Activated CD8-positive, alpha-beta T cell treated with anti-CD3 and anti-CD28 coated beads, Interleukin-2, amount 10 ng/mL, durations not matched to agents 7 days and 5 days (primary cell): ENCODE results near the gene TMEM86A. TPM values are rescaled to one million over a fixed set of nuclear protein-coding genes. Genes with fewer than 3 reads are reported as not detected.

Experiments
- ATAC-seq: fragments of 150-1000 bp; cut with Tn5 transposase; one replicate; pipeline ENCODE4 v1.10.0; 2021; ENCODE audit warnings: moderate library complexity
- CTCF ChIA-PET: fragments of 350-600 bp; sonication (Branson Sonifier 250); formaldehyde crosslinking; loops from one replicate; lab custom pipeline; 2021; ENCODE audit warnings: antibody characterized with exemption; lab: Charles Lee
- POLR2A ChIA-PET: fragments of 350-600 bp; sonication (Branson Sonifier 250); formaldehyde crosslinking; loops from one replicate; lab custom pipeline; 2021; ENCODE audit warnings: antibody characterized with exemption; lab: Charles Lee
- DNase-seq: peaks from one replicate; pipeline ENCODE4 v3.0.0-alpha.2; 2020
- H3K27ac Mint-ChIP-seq: one replicate; pipeline ENCODE4 v1.8.0; 2021; ENCODE audit warnings: mild to moderate bottlenecking, mixed read lengths
- H3K27me3 Mint-ChIP-seq: one replicate; pipeline ENCODE4 v1.8.0; 2021; ENCODE audit warnings: low read depth, mixed read lengths
- H3K36me3 Mint-ChIP-seq: one replicate; pipeline ENCODE4 v1.8.0; 2021; ENCODE audit warnings: low read depth, mixed read lengths
- H3K4me1 Mint-ChIP-seq: one replicate; pipeline ENCODE4 v1.8.0; 2021; ENCODE audit warnings: low read depth, mixed read lengths
- H3K4me3 Mint-ChIP-seq: one replicate; pipeline ENCODE4 v1.8.0; 2021; ENCODE audit warnings: mild to moderate bottlenecking, mixed read lengths
- H3K9me3 Mint-ChIP-seq: one replicate; pipeline ENCODE4 v1.8.0; 2022; ENCODE audit warnings: mixed read lengths; ENCODE audit not compliant: insufficient read depth
- total RNA-seq, 2 experiments: library from RNA; stranded (reverse); gene quantifications; one replicate each; pipeline ENCODE4 v1.2.3, GENCODE V29; 2021

TMEM86A gene
- total RNA-seq, 2 experiments from 2014 or later, result 0.26 to 0.52 TPM

DNA sequence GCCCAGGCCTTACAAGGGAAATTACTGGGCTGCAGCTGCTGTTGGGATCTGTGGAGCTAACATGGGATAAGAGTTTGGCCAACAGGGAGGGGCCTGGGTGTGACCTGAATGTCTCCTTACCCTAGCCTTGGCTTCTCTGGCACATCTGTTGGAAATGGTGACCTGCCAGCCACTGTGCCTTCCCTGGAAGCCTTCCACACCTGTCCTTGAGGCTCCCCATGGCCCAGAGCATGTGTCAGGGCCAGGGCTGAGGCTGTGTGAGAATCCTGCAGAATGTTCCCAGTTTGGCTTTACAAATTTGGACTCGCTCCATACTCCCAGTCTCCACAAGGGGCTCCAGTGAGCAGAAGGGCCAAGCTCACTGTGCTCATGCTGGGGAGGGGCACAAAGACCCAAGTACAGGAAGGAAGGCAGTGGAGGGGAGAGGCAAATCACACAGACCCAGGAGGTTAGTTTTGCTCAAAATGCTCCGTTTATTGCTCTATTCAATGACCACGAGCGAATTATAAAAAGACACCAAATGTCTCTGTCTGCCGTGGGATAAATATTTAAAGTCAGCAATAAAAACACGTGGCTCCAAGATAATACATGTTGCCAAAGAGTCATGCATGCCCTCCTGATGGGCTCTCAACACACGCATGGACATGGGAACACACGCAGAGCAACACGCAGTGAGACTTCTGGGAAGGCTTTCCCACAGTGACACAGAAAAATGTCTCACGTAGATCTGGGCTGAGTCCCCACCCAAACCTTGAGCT is 29.1 kb downstream of the TMEM86A start:
- ATAC-seq (peak; percentile 72), DNase-seq (peak; percentile 56)
- Mint-ChIP-seq H3K4me3 (no peak overlapping the region), H3K27ac (no peak overlapping the region), H3K27me3 (peaks cover 2% of the 10 kb centered on the region), H3K4me1 (peaks cover 8% of the 10 kb centered on the region), H3K9me3 (no peaks in the 10 kb centered on the region), H3K36me3 (no peaks in the 10 kb centered on the region)
- ChIA-PET CTCF (interaction anchor here (0.5 to 6.0 kb wide), 21 partner anchors 11 to 483 kb away, joined by 3 to 50 read pairs (median 3); partner anchors contain the start of gene TSG101), POLR2A (no interaction called here)

- H3K36me3 Mint-ChIP-seq, result no peaks in the 10 kb centered on the region
- H3K4me1 Mint-ChIP-seq, result peaks cover 8% of the 10 kb centered on the region
- POLR2A ChIA-PET, result no interaction called here
- CTCF ChIA-PET, result interaction anchor here (0.9 to 6.0 kb wide), 12 partner anchors 11 to 202 kb away, joined by 3 to 50 read pairs (median 3); partner anchors contain the start of gene TSG101
- no peak for ATAC-seq
- no peaks in the 10 kb centered on the region for H3K9me3 Mint-ChIP-seq
- peaks cover 2% of the 10 kb centered on the region for H3K27me3 Mint-ChIP-seq
- H3K27ac Mint-ChIP-seq, result no peak overlapping the region
- DNase-seq, result no peak
- H3K4me3 Mint-ChIP-seq, result no peak overlapping the region
Observed at GRCh38 chr11:18728658-18729057, 30.1 kb downstream of the TMEM86A start.

- H3K36me3 Mint-ChIP-seq, result no peaks in the 10 kb centered on the region
Observed at GRCh38 chr11:18729426-18729825, 30.8 kb downstream of the TMEM86A start.

GRCh38 chr11:18730020-18730419 is 31.4 kb downstream of the TMEM86A start:
- Mint-ChIP-seq H3K4me1 (peaks cover 8% of the 10 kb centered on the region), H3K4me3 (no peak overlapping the region), H3K27ac (no peak overlapping the region), H3K36me3 (no peaks in the 10 kb centered on the region), H3K9me3 (no peaks in the 10 kb centered on the region), H3K27me3 (no peaks in the 10 kb centered on the region)
- ATAC-seq, result no peak
- ChIA-PET CTCF (interaction anchor here (1.9 to 6.0 kb wide), 4 partner anchors 8 to 190 kb away, joined by 7 to 50 read pairs (median 32); no protein-coding TSS in a partner anchor), POLR2A (no interaction called here)
- no peak for DNase-seq

More at GRCh38 chr11:18729426-18729825, 30.8 kb downstream of the TMEM86A start:
- Mint-ChIP-seq H3K4me3 (no peak overlapping the region), H3K9me3 (no peaks in the 10 kb centered on the region), H3K4me1 (peaks cover 8% of the 10 kb centered on the region), H3K27ac (no peak overlapping the region), H3K27me3 (no peaks in the 10 kb centered on the region)
- no peak for ATAC-seq
- CTCF ChIA-PET, result interaction anchor here (2.4 to 6.0 kb wide), 3 partner anchors 7 to 189 kb away, joined by 22 to 50 read pairs (median 42); no protein-coding TSS in a partner anchor
- no peak for DNase-seq
- POLR2A ChIA-PET, result no interaction called here

DNA sequence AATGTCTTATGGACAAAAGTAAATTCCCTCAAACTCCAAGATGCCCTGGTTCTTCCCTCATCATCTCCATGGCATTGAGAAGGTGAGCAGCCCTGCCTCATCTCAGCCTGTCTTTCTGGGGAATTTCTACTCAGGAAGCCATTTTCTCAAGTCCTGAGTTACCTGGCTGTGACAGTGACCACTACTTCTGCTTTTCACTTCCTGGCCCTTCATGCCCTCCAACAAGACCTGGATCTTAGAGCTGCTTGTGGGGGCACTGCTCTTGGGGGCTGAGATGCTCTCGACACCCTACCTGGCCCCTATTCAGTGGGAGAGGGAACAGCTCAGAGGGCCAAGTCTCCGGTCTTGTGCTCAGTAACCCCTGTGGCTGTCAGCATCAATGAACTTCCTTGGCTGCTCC is 32.9 kb downstream of the TMEM86A start:
- CTCF ChIA-PET, result interaction anchor here (0.7 to 6.0 kb wide), 31 partner anchors 9 to 621 kb away, joined by 3 to 50 read pairs (median 4); partner anchors contain the start of genes SPTY2D1, TMEM86A and TSG101
- POLR2A ChIA-PET, result interaction anchor here (0.6 to 1.4 kb wide), 3 partner anchors 191 to 468 kb away, joined by 3 read pairs; no protein-coding TSS in a partner anchor
- Mint-ChIP-seq H3K27me3 (peaks cover 2% of the 10 kb centered on the region), H3K4me1 (peaks cover 8% of the 10 kb centered on the region), H3K36me3 (no peaks in the 10 kb centered on the region), H3K4me3 (no peak overlapping the region), H3K9me3 (no peaks in the 10 kb centered on the region), H3K27ac (no peak overlapping the region)
- ATAC-seq (no peak), DNase-seq (no peak)

DNA sequence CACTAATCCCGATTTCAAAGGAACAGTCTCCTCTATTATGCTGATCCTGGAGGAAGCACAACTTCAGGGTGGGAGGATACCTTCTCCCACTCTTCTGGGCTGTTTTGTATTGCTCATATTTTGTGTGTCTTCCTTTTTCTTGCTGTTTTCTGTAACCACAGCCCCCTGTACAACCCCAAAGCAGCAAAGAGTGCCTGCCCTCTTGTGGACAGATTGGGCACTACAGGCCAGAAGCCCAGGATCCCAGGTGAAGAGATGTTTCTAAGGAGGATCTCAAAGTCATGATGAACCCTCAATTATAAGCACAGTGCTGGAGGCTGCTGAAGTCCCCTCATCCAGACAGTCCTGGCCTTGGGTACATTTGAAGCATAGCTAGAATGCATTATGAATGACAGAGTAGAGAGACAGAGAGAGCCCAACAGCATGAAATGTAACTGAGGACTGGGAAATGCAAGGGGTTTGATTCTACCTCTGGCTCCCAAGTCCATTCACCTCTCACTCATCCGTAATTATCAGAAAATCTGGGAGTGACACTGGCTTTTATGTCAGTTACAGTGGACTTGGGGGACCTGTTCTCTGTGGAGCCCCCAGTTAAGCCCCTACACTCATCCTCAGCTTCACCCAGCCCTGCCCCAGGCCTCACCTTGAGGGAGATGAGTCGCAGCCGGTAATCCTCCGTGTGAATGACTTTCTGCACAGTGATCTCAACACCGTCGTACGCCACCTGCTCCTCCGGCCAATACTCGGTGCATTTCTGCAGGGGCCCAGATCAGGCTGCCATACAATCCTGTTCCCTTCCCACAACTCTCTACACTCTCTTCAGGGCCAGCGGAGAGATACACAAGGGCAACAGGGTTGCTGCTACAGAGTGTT is 33.6 kb downstream of the TMEM86A start:
- H3K4me1 Mint-ChIP-seq, result peaks cover 8% of the 10 kb centered on the region
- CTCF ChIA-PET, result interaction anchor here (0.9 to 6.0 kb wide), 24 partner anchors 9 to 617 kb away, joined by 3 to 50 read pairs (median 6); partner anchors contain the start of genes TMEM86A and TSG101
- no peak overlapping the region for H3K27ac Mint-ChIP-seq
- H3K27me3 Mint-ChIP-seq, result peaks cover 2% of the 10 kb centered on the region
- ATAC-seq (peak; percentile 62), DNase-seq (peak; percentile 76)
- H3K9me3 Mint-ChIP-seq, result no peaks in the 10 kb centered on the region
- POLR2A ChIA-PET, result interaction anchor here (0.6 to 1.4 kb wide), 2 partner anchors 206 to 469 kb away, joined by 3 read pairs; no protein-coding TSS in a partner anchor
- H3K36me3 Mint-ChIP-seq, result no peaks in the 10 kb centered on the region
- no peak overlapping the region for H3K4me3 Mint-ChIP-seq

- Mint-ChIP-seq H3K27ac (no peak overlapping the region), H3K36me3 (no peaks in the 10 kb centered on the region), H3K27me3 (peaks cover 2% of the 10 kb centered on the region), H3K9me3 (no peaks in the 10 kb centered on the region), H3K4me1 (peaks cover 4% of the 10 kb centered on the region), H3K4me3 (no peak overlapping the region)
- ChIA-PET POLR2A (no interaction called here), CTCF (interaction anchor here (1.0 to 6.0 kb wide), 5 partner anchors 10 to 489 kb away, joined by 10 to 50 read pairs (median 18); no protein-coding TSS in a partner anchor)
- DNase-seq (no peak), ATAC-seq (no peak)
Observed at GRCh38 chr11:18733202-18733601, 34.6 kb downstream of the TMEM86A start.

GRCh38 chr11:18736590-18737148 is 38.1 kb downstream of the TMEM86A start:
- ChIA-PET CTCF (interaction anchor here (3.6 kb wide), 1 partner anchor 15 kb away, joined by 21 read pairs; no protein-coding TSS in a partner anchor), POLR2A (no interaction called here)
- Mint-ChIP-seq H3K4me3 (no peak overlapping the region), H3K9me3 (no peaks in the 10 kb centered on the region), H3K4me1 (peaks cover 4% of the 10 kb centered on the region), H3K36me3 (no peaks in the 10 kb centered on the region), H3K27ac (no peak overlapping the region), H3K27me3 (peaks cover 6% of the 10 kb centered on the region)
- no peak for ATAC-seq
- DNase-seq, result no peak

DNA sequence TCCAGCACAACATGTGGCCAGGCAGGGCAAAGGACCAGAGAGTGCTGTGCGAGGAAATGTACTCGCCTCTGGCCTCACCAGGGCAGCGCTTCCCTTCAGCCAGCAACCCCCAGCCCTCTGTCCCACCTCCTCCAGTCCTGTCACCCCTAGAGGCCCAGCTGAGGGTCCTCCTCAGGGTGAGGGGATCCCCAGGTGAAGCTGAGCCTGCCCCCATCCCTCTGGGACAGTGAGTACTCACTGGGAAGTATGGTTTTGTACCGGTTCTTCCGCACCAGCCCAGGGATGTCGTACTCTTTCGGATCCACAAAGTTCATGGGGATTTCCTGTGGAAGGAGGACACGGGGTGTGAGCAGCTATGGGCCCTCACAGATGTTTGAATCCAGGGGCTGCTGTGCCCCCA is 39.1 kb downstream of the TMEM86A start:
- Mint-ChIP-seq H3K27ac (no peak overlapping the region), H3K27me3 (peaks cover 6% of the 10 kb centered on the region), H3K4me1 (peaks cover 1% of the 10 kb centered on the region), H3K9me3 (no peaks in the 10 kb centered on the region), H3K4me3 (no peak overlapping the region), H3K36me3 (no peaks in the 10 kb centered on the region)
- ChIA-PET POLR2A (no interaction called here), CTCF (interaction anchor here (2.0 kb wide), 1 partner anchor 16 kb away, joined by 8 read pairs; no protein-coding TSS in a partner anchor)
- ATAC-seq (no peak), DNase-seq (no peak)

DNA sequence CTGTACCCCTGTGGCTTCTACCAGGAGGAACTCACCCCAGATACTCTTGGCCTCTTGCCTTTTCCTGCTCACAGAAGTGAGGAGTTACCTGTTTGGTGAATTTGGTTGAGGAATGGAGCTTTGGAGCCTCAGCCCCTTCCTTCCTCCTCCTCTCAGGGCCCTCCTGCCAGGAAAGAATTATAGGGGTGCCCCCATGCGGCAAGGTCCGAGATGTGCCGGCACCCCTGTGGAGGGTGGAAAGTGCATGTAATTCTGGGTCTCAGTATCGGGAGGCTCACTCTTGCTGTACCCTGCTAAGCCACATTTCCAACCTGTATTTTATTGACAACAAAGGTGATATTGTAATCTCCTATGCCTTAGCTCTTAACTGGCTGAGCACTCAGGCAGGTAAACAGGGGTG is 41.1 kb downstream of the TMEM86A start:
- H3K4me1 Mint-ChIP-seq, result peaks cover 1% of the 10 kb centered on the region
- no peaks in the 10 kb centered on the region for H3K9me3 Mint-ChIP-seq
- CTCF ChIA-PET, result interaction anchor here (0.7 to 5.4 kb wide), 10 partner anchors 9 to 624 kb away, joined by 3 to 22 read pairs (median 4); no protein-coding TSS in a partner anchor
- no peaks in the 10 kb centered on the region for H3K36me3 Mint-ChIP-seq
- POLR2A ChIA-PET, result no interaction called here
- DNase-seq (no peak), ATAC-seq (no peak)
- H3K27ac Mint-ChIP-seq, result no peak overlapping the region
- peaks cover 6% of the 10 kb centered on the region for H3K27me3 Mint-ChIP-seq
- no peak overlapping the region for H3K4me3 Mint-ChIP-seq

GRCh38 chr11:18741783-18742182 is 43.2 kb downstream of the TMEM86A start:
- ChIA-PET CTCF (interaction anchor here (0.7 to 5.4 kb wide), 3 partner anchors 11 to 201 kb away, joined by 4 to 22 read pairs (median 5); no protein-coding TSS in a partner anchor), POLR2A (no interaction called here)
- H3K36me3 Mint-ChIP-seq, result no peaks in the 10 kb centered on the region
- peaks cover 1% of the 10 kb centered on the region for H3K4me1 Mint-ChIP-seq
- ATAC-seq, result no peak
- H3K9me3 Mint-ChIP-seq, result no peaks in the 10 kb centered on the region
- H3K27me3 Mint-ChIP-seq, result peaks cover 4% of the 10 kb centered on the region
- no peak overlapping the region for H3K27ac Mint-ChIP-seq
- H3K4me3 Mint-ChIP-seq, result no peak overlapping the region
- no peak for DNase-seq
